DOHH2 (cell line): ENCODE data around the gene COX4I1.

Source experiments
- H3F3A ChIP-seq: fragments of 200-600 bp; sonication (generic), shearing (Covaris generic); 2 replicates; pipeline ENCODE4 v1.6.0; 2016; ENCODE audit warnings: antibody characterized with exemption, mild to moderate bottlenecking; ENCODE audit not compliant: control insufficient read depth, insufficient read depth
- H3K27ac ChIP-seq: fragments of 200-600 bp; sonication (generic); 2 replicates; pipeline ENCODE4 v1.5.1; 2014; ENCODE audit warnings: low read depth, mild to moderate bottlenecking, low read length, moderate library complexity
- H3K27me3 ChIP-seq: fragments of 200-600 bp; sonication (generic); 2 replicates; pipeline ENCODE4 v1.6.1; 2014; ENCODE audit warnings: mild to moderate bottlenecking, low read length, mixed read lengths; ENCODE audit not compliant: control insufficient read depth
- H3K36me3 ChIP-seq: fragments of 200-600 bp; sonication (generic); 2 replicates; pipeline ENCODE4 v1.6.1; 2014; ENCODE audit warnings: mild to moderate bottlenecking, low read length, moderate library complexity, mixed read lengths; ENCODE audit not compliant: control insufficient read depth
- H3K4me1 ChIP-seq: fragments of 200-600 bp; sonication (generic); 2 replicates; pipeline ENCODE4 v1.6.1; 2014; ENCODE audit warnings: mild to moderate bottlenecking, low read length, mixed read lengths; ENCODE audit not compliant: control insufficient read depth
- H3K4me2 ChIP-seq: fragments of 200-600 bp; sonication (generic); 2 replicates; pipeline ENCODE4 v1.6.0; 2014; ENCODE audit warnings: mild to moderate bottlenecking, low read length, moderate library complexity
- H3K4me3 ChIP-seq: fragments of 200-600 bp; sonication (generic); 2 replicates; pipeline ENCODE4 v1.5.1; 2014; ENCODE audit warnings: mild to moderate bottlenecking, low read length, mixed read lengths
- H3K79me2 ChIP-seq: fragments of 200-600 bp; sonication (generic); 2 replicates; pipeline ENCODE4 v1.6.1; 2014; ENCODE audit warnings: mild to moderate bottlenecking, low read length, mixed read lengths; ENCODE audit not compliant: control insufficient read depth
- H3K9me2 ChIP-seq: fragments of 200-600 bp; sonication (generic); replicated peaks from 2 replicates; pipeline ENCODE4 v1.6.1; 2014; ENCODE audit warnings: mild to moderate bottlenecking, low read length, mixed read lengths; ENCODE audit not compliant: control insufficient read depth
- H3K9me3 ChIP-seq: fragments of 200-600 bp; sonication (generic); 2 replicates; pipeline ENCODE4 v1.6.1; 2014; ENCODE audit warnings: antibody characterized with exemption, low read length, mixed read lengths; ENCODE audit not compliant: control insufficient read depth, insufficient read depth
- H4K20me1 ChIP-seq: fragments of 200-600 bp; sonication (generic); 2 replicates; pipeline ENCODE4 v1.6.0; 2014; ENCODE audit warnings: low read depth, mild to moderate bottlenecking, antibody characterized with exemption, low read length, moderate library complexity; ENCODE audit not compliant: control insufficient read depth, insufficient read depth
- CTCF ChIP-seq: fragments of 200-600 bp; sonication (generic); IDR thresholded peaks from one replicate; pipeline ENCODE4 v1.5.1; 2014; ENCODE audit warnings: antibody characterized with exemption, mild to moderate bottlenecking, low read depth, low read length; ENCODE audit not compliant: poor library complexity, severe bottlenecking
- EZH2phosphoT487 ChIP-seq: fragments of 200-600 bp; sonication (generic); IDR thresholded peaks from 2 replicates; pipeline ENCODE4 v1.6.1; 2017; ENCODE audit warnings: borderline replicate concordance, mild to moderate bottlenecking, antibody characterized with exemption, low read length, moderate library complexity, mixed read lengths

COX4I1 gene

GRCh38 chr16:85824161-85825135 lies 25.0 kb downstream of the COX4I1 start:
- Histone ChIP-seq H3K27ac (no peak overlapping the region), H3F3A (peaks cover 16% of the 10 kb centered on the region), H3K27me3 (no peaks in the 10 kb centered on the region), H3K79me2 (no peaks in the 10 kb centered on the region), H4K20me1 (no peaks in the 10 kb centered on the region), H3K4me1 (peaks cover 62% of the 10 kb centered on the region), H3K36me3 (no peaks in the 10 kb centered on the region), H3K4me2 (no peak overlapping the region), H3K9me2 (no peaks in the 10 kb centered on the region), H3K9me3 (0 out of 2 replicates have a peak, but pooled peaks cover 2% of the 10 kb centered on the region), H3K4me3 (no peak overlapping the region)
- no peak for TF ChIP-seq EZH2phosphoT487
- TF ChIP-seq CTCF, result no peak

GRCh38 chr16:85825326-85825725 lies 25.8 kb downstream of the COX4I1 start:
- Histone ChIP-seq H3K4me1 (peaks cover 66% of the 10 kb centered on the region), H3K79me2 (no peaks in the 10 kb centered on the region), H3K27me3 (no peaks in the 10 kb centered on the region), H3K27ac (no peak overlapping the region), H3K9me3 (0 out of 2 replicates have a peak, but pooled peaks cover 2% of the 10 kb centered on the region), H3K36me3 (no peaks in the 10 kb centered on the region), H3K4me2 (no peak overlapping the region), H4K20me1 (no peaks in the 10 kb centered on the region), H3K4me3 (no peak overlapping the region), H3F3A (peaks cover 12% of the 10 kb centered on the region), H3K9me2 (no peaks in the 10 kb centered on the region)
- TF ChIP-seq EZH2phosphoT487 (no peak), CTCF (peak; percentile 58)

GRCh38 chr16:85826686-85827247 lies 27.3 kb downstream of the COX4I1 start:
- no peak for TF ChIP-seq EZH2phosphoT487
- TF ChIP-seq CTCF, result no peak
- peaks cover 20% of the 10 kb centered on the region for H3F3A ChIP-seq
- no peaks in the 10 kb centered on the region for H4K20me1 ChIP-seq
- no peaks in the 10 kb centered on the region for H3K9me2 ChIP-seq
- H3K4me3 ChIP-seq, result no peak overlapping the region
- H3K4me2 ChIP-seq, result no peak overlapping the region
- no peak overlapping the region for H3K27ac ChIP-seq
- H3K79me2 ChIP-seq, result no peaks in the 10 kb centered on the region
- no peaks in the 10 kb centered on the region for H3K27me3 ChIP-seq
- 0 out of 2 replicates have a peak, but pooled peaks cover 2% of the 10 kb centered on the region for H3K9me3 ChIP-seq
- peaks cover 67% of the 10 kb centered on the region for H3K4me1 ChIP-seq
- no peaks in the 10 kb centered on the region for H3K36me3 ChIP-seq
